ENCODE results near the gene GUCA2B. TPM values are rescaled to one million over a fixed set of nuclear protein-coding genes. Genes with fewer than 3 reads are reported as not detected.

Gene GUCA2B
- total RNA-seq, 1 experiment from 2014 or later, result not detected

DNA sequence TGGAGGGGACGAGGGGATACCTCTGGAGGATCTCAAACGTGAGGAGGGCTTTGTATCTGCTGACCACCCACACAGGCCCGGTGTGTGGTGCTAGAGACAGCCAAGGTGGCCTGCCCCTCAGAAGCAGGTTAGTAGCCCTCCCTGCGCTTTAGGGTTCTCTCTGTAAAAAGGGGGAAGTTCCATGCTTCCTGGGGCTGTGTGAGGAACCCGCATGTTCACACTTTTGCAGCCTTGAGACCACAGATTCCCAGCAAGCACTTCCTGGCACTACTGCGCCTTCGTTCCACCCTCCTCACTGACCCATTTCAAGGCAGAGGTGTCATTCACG, 7.9 kb upstream of the GUCA2B start:
- no peak overlapping the region for H3K4me3 Mint-ChIP-seq
- no peak overlapping the region for H2AFZ ChIP-seq (ENCODE audit: low read length)
- no peak overlapping the region for H4K91ac ChIP-seq (ENCODE audit: insufficient read length, low read depth, low read length)
- H3K9me3 ChIP-seq (ENCODE audit: control insufficient read depth, low read depth, low read length), result no peaks in the 10 kb centered on the region
- H3K27ac ChIP-seq (ENCODE audit: insufficient read length, low read depth, low read length), result no peak overlapping the region
- H3K14ac ChIP-seq (ENCODE audit: insufficient read depth, low read length), result no peak overlapping the region
- H3K4ac ChIP-seq (ENCODE audit: low read depth, low read length), result no peak overlapping the region
- no peak overlapping the region for H3K56ac ChIP-seq (ENCODE audit: insufficient read length, low read depth, low read length)
- H4K5ac ChIP-seq (ENCODE audit: insufficient read length, low read depth, low read length), result no peak overlapping the region
- no peak for DNase-seq
- H3K27me3 ChIP-seq (ENCODE audit: insufficient read depth, low read length), result no peaks in the 10 kb centered on the region
- H3K4me2 ChIP-seq (ENCODE audit: insufficient read depth, insufficient read length, low read length), result no peak overlapping the region
- H4K20me1 ChIP-seq (ENCODE audit: control insufficient read depth, insufficient read depth, insufficient read length), result no peaks in the 10 kb centered on the region
- no peak overlapping the region for H3K27ac Mint-ChIP-seq
- H2BK15ac ChIP-seq (ENCODE audit: low read depth, low read length), result no peak overlapping the region
- no peaks in the 10 kb centered on the region for H3K79me1 ChIP-seq (ENCODE audit: insufficient read depth, low read depth, low read length, poor library complexity, severe bottlenecking)
- H3K18ac ChIP-seq (ENCODE audit: insufficient read length, low read depth, low read length), result no peak overlapping the region
- no peak overlapping the region for H2BK5ac ChIP-seq (ENCODE audit: insufficient read length, low read length)
- H3T11ph ChIP-seq (ENCODE audit: low read length), result no peak overlapping the region
- H3K27me3 Mint-ChIP-seq (ENCODE audit: low read depth), result peaks cover 3% of the 10 kb centered on the region
- no peaks in the 10 kb centered on the region for H3K4me1 ChIP-seq (ENCODE audit: insufficient read depth, low read length)
- H3K9ac ChIP-seq (ENCODE audit: extremely low read depth, insufficient read length, low read length), result no peak overlapping the region
- no CpG with 5 or more reads among the region's 8 CpGs for WGBS (ENCODE audit: extremely low coverage, insufficient read length, low lambda C conversion rate)
- H3K79me2 ChIP-seq (ENCODE audit: insufficient read depth, low read length), result no peaks in the 10 kb centered on the region
- H3K4me1 Mint-ChIP-seq, result no peaks in the 10 kb centered on the region
- H2AK5ac ChIP-seq (ENCODE audit: insufficient read length, low read length), result no peak overlapping the region
- no peak overlapping the region for H2BK20ac ChIP-seq (ENCODE audit: low read depth, low read length, poor library complexity, severe bottlenecking)
- TF ChIP-seq, protein P1, sequence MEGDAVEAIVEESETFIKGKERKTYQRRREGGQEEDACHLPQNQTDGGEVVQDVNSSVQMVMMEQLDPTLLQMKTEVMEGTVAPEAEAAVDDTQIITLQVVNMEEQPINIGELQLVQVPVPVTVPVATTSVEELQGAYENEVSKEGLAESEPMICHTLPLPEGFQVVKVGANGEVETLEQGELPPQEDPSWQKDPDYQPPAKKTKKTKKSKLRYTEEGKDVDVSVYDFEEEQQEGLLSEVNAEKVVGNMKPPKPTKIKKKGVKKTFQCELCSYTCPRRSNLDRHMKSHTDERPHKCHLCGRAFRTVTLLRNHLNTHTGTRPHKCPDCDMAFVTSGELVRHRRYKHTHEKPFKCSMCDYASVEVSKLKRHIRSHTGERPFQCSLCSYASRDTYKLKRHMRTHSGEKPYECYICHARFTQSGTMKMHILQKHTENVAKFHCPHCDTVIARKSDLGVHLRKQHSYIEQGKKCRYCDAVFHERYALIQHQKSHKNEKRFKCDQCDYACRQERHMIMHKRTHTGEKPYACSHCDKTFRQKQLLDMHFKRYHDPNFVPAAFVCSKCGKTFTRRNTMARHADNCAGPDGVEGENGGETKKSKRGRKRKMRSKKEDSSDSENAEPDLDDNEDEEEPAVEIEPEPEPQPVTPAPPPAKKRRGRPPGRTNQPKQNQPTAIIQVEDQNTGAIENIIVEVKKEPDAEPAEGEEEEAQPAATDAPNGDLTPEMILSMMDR (conservative IDR thresholded peaks at IDR 0.05), result no peak
- H3K9me3 Mint-ChIP-seq, result no peaks in the 10 kb centered on the region
- no peak overlapping the region for H3K23ac ChIP-seq (ENCODE audit: insufficient read length, low read depth, low read length)
- H2BK120ac ChIP-seq (ENCODE audit: low read depth, low read length, poor library complexity, severe bottlenecking), result no peak overlapping the region
- no peaks in the 10 kb centered on the region for H3K23me2 ChIP-seq (ENCODE audit: insufficient read length, low read depth, low read length, poor library complexity, severe bottlenecking)
- H2BK12ac ChIP-seq (ENCODE audit: insufficient read length, low read depth, low read length), result no peak overlapping the region
- H4K8ac ChIP-seq (replicated peaks; ENCODE audit: insufficient read length, low read depth, low read length), result no peak overlapping the region
- no peaks in the 10 kb centered on the region for H3K36me3 Mint-ChIP-seq (ENCODE audit: insufficient read depth in 1 of 3, low read depth in 3 of 3)
